OCI-LY7 (cell line): ENCODE measurements around the gene CCNJ. TPM values are rescaled to one million over a fixed set of nuclear protein-coding genes. Genes with fewer than 3 reads are reported as not detected.

ENCODE experiments used
- microRNA-seq: library from miRNA; unstranded; fragments of <30 nt; microRNA quantifications from one replicate; pipeline ENCODE4 v1.2.0, GENCODE V29; 2022; ENCODE audit warnings: borderline replicate concordance
- small RNA-seq: library from RNA; depleted of rRNA; stranded (forward); fragments of <200 nt; gene quantifications from one replicate; pipeline ENCODE3, GENCODE V24; 2014
- total RNA-seq, 2 experiments: library from RNA; depleted of rRNA in 1 of 2; stranded (reverse); fragments of >200 nt in 1 of 2; shearing (Covaris generic) in 1 of 2; gene quantifications; 2 replicates each; pipeline ENCODE4 v1.2.3, GENCODE V29; 2014 to 2022

CCNJ gene
- total RNA-seq, 2 experiments from 2014 or later, result 8.2 to 13.3 TPM

Small RNA genes lying within 50 kb of the gene (microRNA-seq; reads per million reads assigned to microRNA genes)
- gene MIR3157, result 457 reads per million, percentile 76 among the genes with 10 or more reads in this experiment

Small RNA genes lying within 50 kb of the gene (small RNA-seq; reads per million reads assigned to genes)
- not detected for gene MIR3157

Other genes with a start within 250 kb of the CCNJ start
- 4.1 TPM in 1 of 2 replicates, not detected in the other for gene CC2D2B, start 135.6 kb upstream of the CCNJ start, total RNA-seq (2014; rRNA removed; shearing (Covaris generic))
- gene CC2D2B, start 135.6 kb upstream of the CCNJ start, total RNA-seq (2022), result 0.41 TPM in 1 of 2 replicates, not detected in the other
- gene ZNF518A, start 86.7 kb downstream of the CCNJ start, total RNA-seq (2014; rRNA removed; shearing (Covaris generic)), result 19.0 and 19.4 TPM in 2 replicates
- gene ZNF518A, start 86.7 kb downstream of the CCNJ start, total RNA-seq (2022), result 19.7 and 24.7 TPM in 2 replicates
- 78.0 and 113 TPM in 2 replicates for gene BLNK, start 228.0 kb downstream of the CCNJ start, total RNA-seq (2014; rRNA removed; shearing (Covaris generic))
- gene BLNK, start 228.0 kb downstream of the CCNJ start, total RNA-seq (2022), result 182 and 201 TPM in 2 replicates